HuH-7.5 (cell line): ENCODE results near the gene BCL2.

Experiments
- DNase-seq: peaks from one replicate; pipeline ENCODE4 v3.0.0; 2011; ENCODE audit warnings: low spot score

The BCL2 gene

GRCh38 chr18:63180971-63181376 lies 138.6 kb downstream of the BCL2 start:
- DNase-seq: no peak

- no peak for DNase-seq
These were observed 139.2 kb downstream of the BCL2 start for GRCh38 chr18:63180321-63180720.

GRCh38 chr18:63179422-63179821 lies 140.1 kb downstream of the BCL2 start:
- no peak for DNase-seq

GRCh38 chr18:63178971-63179370 lies 140.6 kb downstream of the BCL2 start:
- DNase-seq: no peak

GRCh38 chr18:63177919-63178821 lies 141.4 kb downstream of the BCL2 start:
- DNase-seq: no peak

GRCh38 chr18:63177259-63177658 lies 142.3 kb downstream of the BCL2 start:
- DNase-seq: no peak

- DNase-seq: no peak
These were observed 144.3 kb downstream of the BCL2 start for GRCh38 chr18:63175264-63175663.

- DNase-seq: no peak
These were observed 145.6 kb downstream of the BCL2 start for GRCh38 chr18:63173983-63174382.

- no peak for DNase-seq
These were observed 149.7 kb downstream of the BCL2 start for GRCh38 chr18:63169853-63170252.

- no peak for DNase-seq
These were observed 151.3 kb downstream of the BCL2 start for GRCh38 chr18:63168287-63168686.

GRCh38 chr18:63166142-63166541 lies 153.4 kb downstream of the BCL2 start:
- no peak for DNase-seq

- no peak for DNase-seq
These were observed 155.2 kb downstream of the BCL2 start for GRCh38 chr18:63164396-63164795.

- DNase-seq: no peak
These were observed 157.1 kb downstream of the BCL2 start for GRCh38 chr18:63162271-63163014.

GRCh38 chr18:63161761-63162195 lies 157.8 kb downstream of the BCL2 start:
- DNase-seq: no peak

GRCh38 chr18:63161032-63161760 lies 158.4 kb downstream of the BCL2 start:
- DNase-seq: no peak

- no peak for DNase-seq
These were observed 159.2 kb downstream of the BCL2 start for GRCh38 chr18:63160172-63160995.

GRCh38 chr18:63159590-63159989 lies 160.0 kb downstream of the BCL2 start:
- no peak for DNase-seq

- no peak for DNase-seq
These were observed 160.8 kb downstream of the BCL2 start for GRCh38 chr18:63158676-63159291.

GRCh38 chr18:63158012-63158631 lies 161.4 kb downstream of the BCL2 start:
- DNase-seq: no peak

GRCh38 chr18:63157293-63158011 lies 162.1 kb downstream of the BCL2 start:
- no peak for DNase-seq
